Left hindlimb (tissue), 1 donor: ENCODE results near the gene BAIAP3.

Experiments used
- DNase-seq: peaks from one replicate; pipeline ENCODE4 v3.0.0-alpha.2; 2018

The BAIAP3 gene

GRCh38 chr16:1347962-1348361 is 14.5 kb downstream of the BAIAP3 start:
- no peak for DNase-seq

- no peak for DNase-seq
These were observed 15.0 kb downstream of the BAIAP3 start for GRCh38 chr16:1348441-1348840.

- DNase-seq, result no peak
These were observed 15.5 kb downstream of the BAIAP3 start for GRCh38 chr16:1348926-1349325.

GRCh38 chr16:1349351-1349750 is 15.9 kb downstream of the BAIAP3 start:
- no peak for DNase-seq

- no peak for DNase-seq
These were observed 16.5 kb downstream of the BAIAP3 start for GRCh38 chr16:1349951-1350350.

GRCh38 chr16:1350691-1351090 is 17.2 kb downstream of the BAIAP3 start:
- DNase-seq, result no peak

- no peak for DNase-seq
These were observed 17.8 kb downstream of the BAIAP3 start for GRCh38 chr16:1351215-1351581.

GRCh38 chr16:1351582-1352362 is 18.3 kb downstream of the BAIAP3 start, which contains the start of the genes GNPTG and TSR3:
GNPTG (plus strand) TSS chr16:1351931; CDS start chr16:1351966, 35 bp downstream.
TSR3 (minus strand) TSS chr16:1351878; CDS start chr16:1351804, 74 bp downstream.
- DNase-seq, result peak; percentile 88

GRCh38 chr16:1354815-1355540 is 21.5 kb downstream of the BAIAP3 start:
- DNase-seq, result no peak

- DNase-seq, result no peak
These were observed 22.1 kb downstream of the BAIAP3 start for GRCh38 chr16:1355591-1355990.

GRCh38 chr16:1356061-1356900 is 22.8 kb downstream of the BAIAP3 start:
- no peak for DNase-seq

- no peak for DNase-seq
These were observed 24.6 kb downstream of the BAIAP3 start for GRCh38 chr16:1357906-1358566.

- DNase-seq, result no peak
These were observed 28.4 kb downstream of the BAIAP3 start for GRCh38 chr16:1361685-1362360.

GRCh38 chr16:1362807-1363206 is 29.4 kb downstream of the BAIAP3 start:
- DNase-seq, result no peak

- no peak for DNase-seq
These were observed 30.1 kb downstream of the BAIAP3 start for GRCh38 chr16:1363501-1364041.

- DNase-seq, result no peak
These were observed 31.1 kb downstream of the BAIAP3 start for GRCh38 chr16:1364510-1364909.

- no peak for DNase-seq
These were observed 32.7 kb downstream of the BAIAP3 start for GRCh38 chr16:1366060-1366711.

GRCh38 chr16:1366712-1367299 is 33.4 kb downstream of the BAIAP3 start:
- no peak for DNase-seq

- no peak for DNase-seq
These were observed 34.2 kb downstream of the BAIAP3 start for GRCh38 chr16:1367486-1368174.
